Lung (tissue), 12 donors: ENCODE data around the gene DHRSX. TPM values are rescaled to one million over a fixed set of nuclear protein-coding genes. Genes with fewer than 3 reads are reported as not detected.

ENCODE experiments used
- ATAC-seq: fragments of 200-7000 bp; cut with Tn5 transposase; one replicate; pipeline ENCODE4 v1.9.1; 2020; ENCODE audit warnings: moderate number of reproducible peaks; ENCODE audit not compliant: insufficient read depth, low FRiP score
- DNase-seq, 3 donors: peaks; one replicate each; pipeline ENCODE4 v3.0.0-alpha.2; 2013 to 2017
- H3K27ac ChIP-seq, 2 donors: one replicate each; pipeline ENCODE4 v1.5.1; 2013; ENCODE audit warnings: mild to moderate bottlenecking in 2 of 2, moderate library complexity in 2 of 2, control low read depth in 1 of 2, inconsistent platforms in 1 of 2, low read depth in 1 of 2, low read length in 1 of 2
- H3K27me3 ChIP-seq, 3 donors: one replicate each; pipeline ENCODE4 v1.5.1; 2013; ENCODE audit warnings: low read length in 2 of 3; ENCODE audit not compliant: control insufficient read depth in 3 of 3, insufficient read depth in 3 of 3
- H3K36me3 ChIP-seq, 4 donors: one replicate each; pipeline ENCODE4 v1.5.1; 2013; ENCODE audit warnings: low read length in 4 of 4, mild to moderate bottlenecking in 1 of 4, moderate library complexity in 1 of 4; ENCODE audit not compliant: control insufficient read depth in 4 of 4, insufficient read depth in 4 of 4
- H3K4me1 ChIP-seq, 5 donors: one replicate each; pipeline ENCODE4 v1.5.1; 2013; ENCODE audit warnings: low read length in 5 of 5, mild to moderate bottlenecking in 2 of 5, moderate library complexity in 1 of 5; ENCODE audit not compliant: control insufficient read depth in 5 of 5, insufficient read depth in 5 of 5
- H3K4me3 ChIP-seq: one replicate; pipeline ENCODE4 v1.5.1; 2013; ENCODE audit warnings: mild to moderate bottlenecking, control low read depth, moderate library complexity
- H3K9ac ChIP-seq, 2 donors: one replicate each; pipeline ENCODE4 v1.5.1; 2013; ENCODE audit warnings: low read length in 2 of 2, control low read depth in 1 of 2; ENCODE audit not compliant: insufficient read depth in 1 of 2
- H3K9me3 ChIP-seq, 4 donors: one replicate each; pipeline ENCODE4 v1.5.1; 2013; ENCODE audit warnings: low read length in 3 of 4, mild to moderate bottlenecking in 1 of 4, moderate library complexity in 1 of 4; ENCODE audit not compliant: control insufficient read depth in 4 of 4, insufficient read depth in 3 of 4
- CTCF ChIP-seq: IDR thresholded peaks from 2 replicates; pipeline ENCODE4 v1.5.1; 2012; ENCODE audit warnings: mild to moderate bottlenecking; ENCODE audit errors: control extremely low read depth, extremely low read depth
- WGBS, 2 donors: extraction: QIAGEN DNeasy Blood & Tissue Kit; methylation state at CpG; one replicate each; pipeline ENCODE4 v1.1.7; 2013; 5-methylcytosine and 5-hydroxymethylcytosine counted together
- polyA plus RNA-seq, 2 donors: library from polyadenylated mRNA; stranded (reverse); fragments of 200-250 nt; gene quantifications; one replicate each; pipeline ENCODE4 v1.2.1, GENCODE V29; 2013
- total RNA-seq, 2 donors: library from RNA; depleted of rRNA in 1 of 2; stranded (reverse); fragments of >200 nt in 1 of 2; gene quantifications; one replicate each; pipeline ENCODE4 v1.2.1, GENCODE V29; 2014 to 2021
- donor health status: control.
- donor health status: control.
- donor health status: Bipolar disorder and iron deficiency.
- donor health status: healthy.
- donor health status: DM: yes; HTN: yes; CAD: no.

Gene DHRSX
- total and polyA plus RNA-seq, 4 donors = 7.0 to 26.3 (median 18.9) TPM

DNA sequence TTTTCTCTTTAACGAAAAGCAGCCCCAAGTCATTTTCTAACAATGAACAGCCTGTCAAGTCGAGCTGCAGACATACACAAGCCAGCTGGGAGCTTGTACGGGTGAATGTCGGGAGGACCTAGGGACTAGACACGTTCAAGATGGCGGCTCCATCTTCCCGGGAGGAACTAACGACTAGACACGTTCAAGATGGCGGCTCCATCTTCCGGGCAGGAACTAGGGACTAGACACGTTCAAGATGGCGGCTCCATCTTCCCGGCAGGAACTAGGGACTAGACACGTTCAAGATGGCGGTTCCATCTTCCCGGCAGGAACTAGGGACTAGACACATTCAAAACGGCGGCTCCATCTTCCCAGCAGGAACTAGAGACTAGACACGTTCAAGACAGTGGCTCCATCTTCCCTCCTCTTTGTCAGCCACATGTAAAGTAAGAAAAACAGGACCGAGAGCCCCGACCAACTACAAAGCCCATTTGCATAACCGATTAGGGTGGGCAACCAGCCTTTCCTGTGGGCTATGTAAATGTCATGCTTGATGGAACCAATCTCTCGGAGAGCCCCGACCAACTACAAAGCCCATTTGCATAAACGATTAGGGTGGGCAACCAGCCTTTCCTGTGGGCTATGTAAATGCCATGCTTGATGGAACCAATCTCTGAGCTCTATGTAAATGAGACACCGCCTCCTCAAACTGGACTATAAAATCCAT, 175.5 kb downstream of the DHRSX start:
- ATAC-seq = peak; percentile 69
- Histone ChIP-seq H3K9ac (no peak overlapping the region), H3K4me1 (peaks cover 2 to 9% (median 7%) of the 10 kb centered on the region in 5 donors), H3K27me3 (no peaks in the 10 kb centered on the region), H3K9me3 (no peaks in the 10 kb centered on the region), H3K36me3 (no peaks in the 10 kb centered on the region), H3K27ac (peak overlapping the region in 1 of 2 donors; percentile 53), H3K4me3 (peak overlapping the region; percentile 47)
- TF ChIP-seq CTCF = no peak
- DNase-seq = peak; percentile 85 to 99 (median 91)
- 21 to 56% methylated on average over 27 of the region's 27 CpGs for WGBS, 2 donors

DNA sequence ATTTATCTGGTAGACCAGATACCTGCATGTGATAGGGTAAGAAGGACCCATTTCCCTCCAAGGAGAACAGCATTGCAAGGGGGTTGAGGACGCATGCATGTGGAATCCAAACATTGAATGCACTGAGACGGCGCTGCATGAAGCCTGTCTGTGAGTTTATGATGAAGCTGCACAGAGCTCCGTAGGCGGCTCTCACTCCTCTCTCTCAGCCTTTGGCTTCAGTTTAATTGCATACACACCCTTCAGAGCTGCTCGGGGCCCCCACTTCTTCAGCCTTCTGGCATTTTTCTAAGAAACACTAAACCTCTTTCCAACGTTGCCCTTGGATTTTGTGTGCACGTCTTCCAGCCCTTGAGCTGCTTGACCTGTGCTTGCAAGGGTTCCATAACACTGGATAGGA, 176.6 kb downstream of the DHRSX start:
- no peak overlapping the region for H3K27ac ChIP-seq
- no peak for TF ChIP-seq CTCF
- ATAC-seq (no peak), DNase-seq (no peak)
- no peaks in the 10 kb centered on the region for H3K9me3 ChIP-seq
- H3K4me3 ChIP-seq = no peak overlapping the region
- no peak overlapping the region for H3K9ac ChIP-seq
- WGBS, 2 donors = 76 to 80% methylated on average over 8 of the region's 8 CpGs
- H3K27me3 ChIP-seq = no peaks in the 10 kb centered on the region
- no peaks in the 10 kb centered on the region for H3K36me3 ChIP-seq
- H3K4me1 ChIP-seq = peaks cover 2 to 9% (median 7%) of the 10 kb centered on the region in 5 donors

DNA sequence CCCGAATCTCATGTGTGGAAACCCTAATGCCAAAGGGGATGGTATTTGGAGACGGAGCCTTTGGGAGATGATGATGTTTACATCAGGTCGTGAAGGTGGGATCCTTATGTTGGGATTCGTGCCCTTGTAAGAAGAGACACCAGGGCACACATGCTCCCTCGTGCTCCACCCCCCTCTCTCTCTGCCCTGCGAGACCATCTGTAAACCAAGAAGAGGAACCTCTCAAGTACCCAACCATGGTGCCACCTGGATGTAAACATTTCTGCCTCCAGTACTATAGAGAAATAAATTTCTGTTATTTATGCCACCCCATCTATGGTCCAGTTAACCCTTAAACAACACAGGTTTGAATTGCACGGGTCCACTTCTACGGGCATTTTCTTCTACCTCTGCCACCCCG, 179.4 kb downstream of the DHRSX start:
- TF ChIP-seq CTCF = no peak
- no peak overlapping the region for H3K9ac ChIP-seq
- ATAC-seq = no peak
- H3K36me3 ChIP-seq = no peaks in the 10 kb centered on the region
- H3K27ac ChIP-seq = peak overlapping the region; percentile 66 to 77
- DNase-seq = no peak
- H3K9me3 ChIP-seq = no peaks in the 10 kb centered on the region
- H3K4me3 ChIP-seq = no peak overlapping the region
- 70 to 80% methylated on average over 9 of the region's 9 CpGs for WGBS, 2 donors
- H3K4me1 ChIP-seq = peaks cover 2 to 9% (median 7%) of the 10 kb centered on the region in 5 donors
- no peaks in the 10 kb centered on the region for H3K27me3 ChIP-seq
